ENCODE results near the gene SMYD4. TPM values are rescaled to one million over a fixed set of nuclear protein-coding genes. Genes with fewer than 3 reads are reported as not detected.
A peak's percentile ranks its signal among the peaks of the same experiment; 100 is the strongest.
"Not testable (repeated sequence)": the region's sequence is repeated elsewhere in the genome, so short reads cannot be mapped to it uniquely, and the experiment has no call there.

Gene SMYD4
- total RNA-seq, 8 experiments from 2014 or later = 5.4 to 16.6 (median 9.8) TPM

DNA sequence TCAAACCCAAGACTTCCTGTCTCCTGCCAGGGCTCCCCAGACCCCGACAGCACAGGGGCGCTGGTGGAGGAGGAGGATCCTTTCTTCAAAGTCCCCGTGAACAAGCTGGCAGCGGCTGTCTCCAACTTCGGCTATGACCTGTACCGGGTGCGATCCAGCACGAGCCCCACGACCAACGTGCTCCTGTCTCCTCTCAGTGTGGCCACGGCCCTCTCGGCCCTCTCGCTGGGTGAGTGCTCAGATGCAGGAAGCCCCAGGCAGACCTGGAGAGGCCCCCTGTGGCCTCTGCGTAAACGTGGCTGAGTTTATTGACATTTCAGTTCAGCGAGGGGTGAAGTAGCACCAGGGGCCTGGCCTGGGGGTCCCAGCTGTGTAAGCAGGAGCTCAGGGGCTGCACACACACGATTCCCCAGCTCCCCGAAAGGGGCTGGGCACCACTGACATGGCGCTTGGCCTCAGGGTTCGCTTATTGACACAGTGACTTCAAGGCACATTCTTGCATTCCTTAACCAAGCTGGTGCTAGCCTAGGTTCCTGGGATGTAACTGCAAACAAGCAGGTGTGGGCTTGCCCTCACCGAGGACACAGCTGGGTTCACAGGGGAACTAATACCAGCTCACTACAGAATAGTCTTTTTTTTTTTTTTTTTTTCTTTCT lies 59.8 kb downstream of the SMYD4 start:
- in situ Hi-C loops (cut with MboI; ENCODE audit: low pct_unique_long_range_greater_than_20kb in 2 of 9, low sequenced_read_pairs in 9 of 9, unreplicated experiment in 9 of 9) = no loop called here
- peak in 6 of 8 experiments; percentile 53 to 92 (median 73) for ATAC-seq (replicated peaks in 6 of 8)
- no peak overlapping the region for H3K4me3 ChIP-seq
- WGBS, 10 experiments = 18 to 87% (median 34%) methylated on average over 3 to 11 of the region's 21 CpGs; no CpG with 5 or more reads in 5 of the 10 experiments
- peaks cover 7 to 12% of the 10 kb centered on the region in 2 donors for H3K4me1 ChIP-seq (replicated peaks in 1 of 2)
- peak overlapping the region in 1 of 2 donors; percentile 39 for H3K27ac ChIP-seq

DNA sequence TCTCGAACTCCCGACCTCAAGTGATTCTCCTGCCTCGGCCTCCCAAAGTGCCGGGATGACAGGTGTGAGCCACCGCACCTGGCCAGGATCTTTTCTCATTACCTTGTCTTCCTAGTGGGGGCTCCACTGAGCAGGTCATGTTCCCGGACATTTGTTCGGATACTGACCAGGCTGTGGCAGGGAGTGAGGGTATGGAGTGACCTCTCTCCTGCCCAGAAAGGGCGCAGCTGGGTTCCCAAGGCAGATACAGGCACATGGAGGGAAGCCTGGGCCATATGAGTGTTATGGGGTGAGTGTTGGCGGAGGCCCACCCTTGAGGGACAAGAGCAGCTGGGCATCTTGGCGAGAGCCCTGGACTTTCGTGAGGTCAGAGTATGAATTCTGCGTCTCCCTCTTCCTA lies 62.3 kb downstream of the SMYD4 start:
- WGBS, 10 experiments = 76 to 100% (median 94%) methylated on average over 3 to 8 of the region's 12 CpGs; no CpG with 5 or more reads in 3 of the 10 experiments
- Histone ChIP-seq H3K27ac (no peak overlapping the region), H3K4me3 (no peak overlapping the region), H3K4me1 (replicated peaks in 1 of 2) (peaks cover 22 to 33% of the 10 kb centered on the region in 2 donors)
- ATAC-seq (replicated peaks in 6 of 8) = no peak
- in situ Hi-C loops (cut with MboI; ENCODE audit: low pct_unique_long_range_greater_than_20kb in 2 of 9, low sequenced_read_pairs in 9 of 9, unreplicated experiment in 9 of 9) = no loop called here

GRCh38 chr17:1766382-1767135 lies 63.1 kb downstream of the SMYD4 start:
- in situ Hi-C loops (cut with MboI; ENCODE audit: low pct_unique_long_range_greater_than_20kb in 2 of 9, low sequenced_read_pairs in 9 of 9, unreplicated experiment in 9 of 9) = no loop called here

DNA sequence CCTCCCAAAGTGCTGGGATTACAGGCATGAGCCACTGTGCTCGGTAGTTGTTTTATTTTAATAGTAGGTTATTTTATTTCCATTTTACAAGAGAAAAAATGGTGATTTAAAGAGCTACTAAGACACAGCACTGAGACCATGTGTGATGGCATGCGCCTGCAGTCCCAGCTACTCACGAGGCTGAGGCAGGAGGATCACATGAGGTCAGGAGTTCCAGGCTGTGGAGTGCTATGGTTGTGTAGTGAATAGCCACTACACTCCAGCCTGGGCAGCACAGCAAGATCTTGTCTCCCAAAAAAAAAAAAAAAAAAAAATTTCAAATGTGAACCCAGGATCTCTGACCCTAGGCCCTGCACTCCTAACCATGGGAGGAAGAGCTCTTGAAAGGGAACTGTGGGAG lies 64.1 kb downstream of the SMYD4 start:
- Histone ChIP-seq H3K4me1 (replicated peaks in 1 of 2) (peaks cover 30 to 41% of the 10 kb centered on the region in 2 donors), H3K4me3 (no peak overlapping the region), H3K27ac (no peak overlapping the region)
- in situ Hi-C loops (cut with MboI; ENCODE audit: low pct_unique_long_range_greater_than_20kb in 2 of 9, low sequenced_read_pairs in 9 of 9, unreplicated experiment in 9 of 9) = no loop called here
- 74 to 100% (median 83%) methylated on average over 1 to 3 of the region's 3 CpGs; no CpG with 5 or more reads in 3 of the 10 experiments for WGBS, 10 experiments
- ATAC-seq (replicated peaks in 6 of 8) = no peak

More at GRCh38 chr17:1766382-1767135, 63.1 kb downstream of the SMYD4 start:
- ATAC-seq (replicated peaks in 6 of 8) = no peak
- no peak overlapping the region for H3K4me3 ChIP-seq
- 50 to 100% (median 84%) methylated on average over 1 to 9 of the region's 21 CpGs; no CpG with 5 or more reads in 1 of the 10 experiments for WGBS, 10 experiments
- no peak overlapping the region for H3K27ac ChIP-seq
- peaks cover 30 to 41% of the 10 kb centered on the region in 2 donors for H3K4me1 ChIP-seq (replicated peaks in 1 of 2)

GRCh38 chr17:1764705-1765104 lies 65.0 kb downstream of the SMYD4 start:
- peaks cover 26 to 34% of the 10 kb centered on the region in 2 donors for H3K4me1 ChIP-seq (replicated peaks in 1 of 2)
- H3K27ac ChIP-seq; H3K4me3 ChIP-seq; in situ Hi-C loops (cut with MboI; ENCODE audit: low pct_unique_long_range_greater_than_20kb in 2 of 9, low sequenced_read_pairs in 9 of 9, unreplicated experiment in 9 of 9); ATAC-seq (replicated peaks in 6 of 8): not testable (repeated sequence)
- 71 to 100% (median 100%) methylated on average over 1 to 6 of the region's 7 CpGs; no CpG with 5 or more reads in 3 of the 10 experiments for WGBS, 10 experiments

DNA sequence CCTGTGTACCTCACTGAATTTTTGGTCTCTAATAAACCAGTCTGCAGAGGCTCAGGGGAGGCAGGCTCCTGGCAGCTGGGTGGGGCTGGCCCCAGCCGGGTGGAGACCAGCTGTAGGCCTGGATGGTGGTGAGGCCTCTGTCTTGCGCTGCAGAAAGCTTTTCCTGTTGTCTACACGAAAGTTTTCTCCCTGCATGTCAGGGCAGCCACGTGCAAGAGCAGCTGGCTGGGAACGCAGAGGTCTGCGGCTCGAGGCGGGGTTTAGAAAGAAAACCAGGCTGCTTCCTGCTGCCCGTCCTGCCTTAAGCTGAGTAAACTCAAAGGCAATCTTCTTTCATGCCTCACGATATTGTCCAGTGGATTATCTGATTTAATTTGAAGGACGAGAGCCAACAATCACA lies 65.4 kb downstream of the SMYD4 start:
- peak; percentile 3 to 64 (median 40) for ATAC-seq (replicated peaks in 6 of 8)
- no peak overlapping the region for H3K27ac ChIP-seq
- in situ Hi-C loops (cut with MboI; ENCODE audit: low pct_unique_long_range_greater_than_20kb in 2 of 9, low sequenced_read_pairs in 9 of 9, unreplicated experiment in 9 of 9) = no loop called here

DNA sequence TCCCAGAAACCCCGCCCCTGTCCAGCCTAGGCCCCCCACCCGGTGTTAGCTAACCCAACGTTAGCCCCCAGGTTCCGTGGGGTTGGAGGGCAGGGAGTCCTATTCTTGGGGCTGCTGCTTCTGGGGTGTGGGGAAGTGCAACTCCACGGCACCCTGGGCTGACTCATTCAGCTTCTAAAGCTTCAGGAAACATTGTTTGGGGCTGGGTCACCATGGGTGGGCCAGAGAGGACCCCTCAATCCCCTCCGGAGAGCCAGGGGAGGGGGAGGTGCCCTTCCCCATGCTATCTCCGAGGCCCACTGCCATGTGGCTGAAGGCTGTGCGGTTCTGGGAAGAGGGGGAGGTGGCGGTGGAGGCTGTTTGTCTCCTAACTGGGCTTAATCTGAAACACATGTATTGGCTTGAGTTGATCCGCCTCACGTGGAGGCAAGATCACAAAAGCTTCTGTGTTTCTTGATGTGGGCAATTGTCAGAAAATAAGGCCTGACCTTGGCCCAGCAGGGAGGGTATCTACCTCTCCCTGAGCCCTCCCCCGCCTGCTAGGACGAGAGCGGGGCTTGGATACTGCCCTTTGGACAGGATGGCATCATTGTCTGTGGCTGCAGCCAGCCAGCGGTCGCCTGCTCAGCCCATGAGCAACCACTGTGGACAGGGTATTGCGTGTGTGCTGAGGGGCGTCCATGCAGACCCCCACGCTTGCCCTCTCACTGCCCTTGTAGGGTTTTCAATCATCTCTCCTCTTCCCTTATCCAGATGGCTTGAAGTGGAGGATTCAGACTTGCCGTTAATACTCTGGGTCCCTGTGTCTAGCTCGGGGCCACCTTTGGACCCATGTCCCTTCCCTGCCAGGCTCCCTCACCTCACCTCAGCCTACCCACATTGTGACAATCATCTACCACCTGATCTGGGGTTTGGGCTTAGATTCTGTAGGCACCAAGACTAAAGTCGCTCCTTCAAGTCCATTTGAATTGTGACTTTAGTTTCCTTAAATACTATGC lies 66.5 kb downstream of the SMYD4 start:
- in situ Hi-C loops (cut with MboI; ENCODE audit: low pct_unique_long_range_greater_than_20kb in 2 of 9, low sequenced_read_pairs in 9 of 9, unreplicated experiment in 9 of 9) = no loop called here
- H3K4me1 ChIP-seq (replicated peaks in 1 of 2) = peaks cover 23 to 29% of the 10 kb centered on the region in 2 donors
- ATAC-seq (replicated peaks in 6 of 8) = peak; percentile 53 to 71 (median 65)
- peak overlapping the region in 2 of 5 donors; percentile 6 to 16 for H3K4me3 ChIP-seq
- WGBS, 10 experiments = 0 to 100% (median 33%) methylated on average over 1 to 6 of the region's 22 CpGs; no CpG with 5 or more reads in 4 of the 10 experiments
- H3K27ac ChIP-seq = peak overlapping the region in 1 of 2 donors; percentile 24

More for the DNA sequence above, 65.4 kb downstream of the SMYD4 start:
- no peak overlapping the region for H3K4me3 ChIP-seq
- WGBS, 10 experiments = 0 to 100% (median 13%) methylated on average over 1 to 10 of the region's 11 CpGs; no CpG with 5 or more reads in 2 of the 10 experiments
- H3K4me1 ChIP-seq (replicated peaks in 1 of 2) = peaks cover 23 to 30% of the 10 kb centered on the region in 2 donors

DNA sequence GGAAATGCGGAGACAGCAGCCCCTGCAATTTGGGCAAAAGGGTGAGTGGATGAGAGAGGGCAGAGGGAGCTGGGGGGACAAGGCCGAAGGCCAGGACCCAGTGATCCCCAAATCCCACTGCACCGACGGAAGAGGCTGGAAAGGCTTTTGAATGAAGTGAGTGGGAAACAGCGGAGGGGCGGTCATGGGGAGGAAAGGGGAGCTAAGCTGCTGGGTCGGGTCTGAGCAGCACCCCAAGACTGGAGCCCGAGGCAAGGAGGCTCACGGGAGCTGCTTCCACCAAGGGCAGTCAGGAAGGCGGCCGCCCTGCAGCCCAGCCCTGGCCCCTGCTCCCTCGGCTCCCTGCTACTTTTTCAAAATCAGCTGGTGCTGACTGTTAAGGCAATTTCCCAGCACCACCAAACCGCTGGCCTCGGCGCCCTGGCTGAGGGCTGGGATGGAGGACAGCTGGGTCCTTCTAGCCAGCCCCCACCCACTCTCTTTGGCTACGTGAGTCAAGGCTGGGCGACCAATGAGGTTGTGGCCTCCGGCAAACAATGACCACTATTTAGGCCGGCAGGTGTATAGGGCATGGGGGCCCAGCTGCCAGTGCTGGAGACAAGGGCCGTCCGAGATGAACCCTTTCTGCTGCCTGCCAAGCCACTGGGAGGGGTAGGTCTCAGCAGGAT lies 67.3 kb downstream of the SMYD4 start:
- Histone ChIP-seq H3K4me3 (peak overlapping the region in 2 of 5 donors; percentile 16 to 21), H3K4me1 (replicated peaks in 1 of 2) (peaks cover 23 to 29% of the 10 kb centered on the region in 2 donors), H3K27ac (peak overlapping the region in 1 of 2 donors; percentile 24)
- WGBS, 10 experiments = 15 to 60% (median 35%) methylated on average over 1 to 6 of the region's 21 CpGs; no CpG with 5 or more reads in 6 of the 10 experiments
- ATAC-seq (replicated peaks in 6 of 8) = peak; percentile 52 to 70 (median 60)
- in situ Hi-C loops (cut with MboI; ENCODE audit: low pct_unique_long_range_greater_than_20kb in 2 of 9, low sequenced_read_pairs in 9 of 9, unreplicated experiment in 9 of 9) = no loop called here

DNA sequence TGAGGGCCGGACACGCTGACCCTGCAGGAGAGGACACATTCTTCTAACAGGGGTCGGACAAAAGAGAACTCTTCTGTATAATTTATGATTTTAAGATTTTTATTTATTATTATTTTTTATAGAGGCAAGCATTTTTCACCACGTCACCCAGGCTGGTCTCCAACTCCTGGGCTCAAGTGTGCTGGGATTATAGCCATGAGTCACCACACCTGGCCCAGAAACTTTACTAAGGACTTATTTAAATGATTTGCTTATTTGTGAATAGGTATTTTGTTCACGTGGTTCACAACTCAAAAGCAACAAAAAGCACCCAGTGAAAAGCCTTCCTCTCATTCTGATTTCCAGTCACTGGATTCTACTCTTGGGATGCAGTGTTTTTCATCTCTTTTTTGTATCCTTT lies 70.2 kb downstream of the SMYD4 start:
- ATAC-seq (replicated peaks in 6 of 8) = no peak
- H3K4me1 ChIP-seq (replicated peaks in 1 of 2) = peaks cover 29 to 39% of the 10 kb centered on the region in 2 donors
- in situ Hi-C loops (cut with MboI; ENCODE audit: low pct_unique_long_range_greater_than_20kb in 2 of 9, low sequenced_read_pairs in 9 of 9, unreplicated experiment in 9 of 9) = no loop called here
- no peak overlapping the region for H3K27ac ChIP-seq
- H3K4me3 ChIP-seq = no peak overlapping the region
- whole genome bisulfite sequencing, 10 experiments = 30 to 100% (median 76%) methylated on average over 1 to 5 of the region's 5 CpGs; no CpG with 5 or more reads in 1 of the 10 experiments

DNA sequence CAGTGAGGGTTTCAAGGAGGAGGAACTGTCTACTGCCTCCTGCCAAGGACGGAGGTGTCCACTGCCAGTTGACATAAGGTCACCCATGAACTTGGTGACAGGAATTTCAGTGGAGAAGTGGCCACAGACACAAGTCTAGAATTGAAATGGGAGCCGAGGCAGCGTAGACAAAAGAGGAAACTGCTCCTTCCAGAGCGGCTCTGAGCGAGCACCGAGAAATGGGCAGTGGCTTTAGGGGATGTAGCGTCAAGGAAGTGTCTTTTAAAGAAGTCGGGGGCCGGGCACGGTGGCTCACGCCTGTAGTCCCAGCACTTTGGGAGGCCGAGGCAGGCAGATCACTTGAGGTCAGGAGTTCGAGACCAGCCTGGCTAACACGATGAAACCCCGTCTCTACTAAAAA lies 70.9 kb downstream of the SMYD4 start:
- ATAC-seq (replicated peaks in 6 of 8) = no peak
- Histone ChIP-seq H3K27ac (no peak overlapping the region), H3K4me1 (replicated peaks in 1 of 2) (peaks cover 29 to 37% of the 10 kb centered on the region in 2 donors), H3K4me3 (no peak overlapping the region)
- in situ Hi-C loops (cut with MboI; ENCODE audit: low pct_unique_long_range_greater_than_20kb in 2 of 9, low sequenced_read_pairs in 9 of 9, unreplicated experiment in 9 of 9) = no loop called here
- 69 to 86% (median 80%) methylated on average over 2 to 9 of the region's 15 CpGs; no CpG with 5 or more reads in 4 of the 10 experiments for WGBS, 10 experiments

- WGBS, 10 experiments = 20 to 90% (median 54%) methylated on average over 1 to 6 of the region's 17 CpGs; no CpG with 5 or more reads in 5 of the 10 experiments
- ATAC-seq (replicated peaks in 6 of 8) = peak in 5 of 8 experiments; percentile 40 to 68 (median 51)
- in situ Hi-C loops (cut with MboI; ENCODE audit: low pct_unique_long_range_greater_than_20kb in 2 of 9, low sequenced_read_pairs in 9 of 9, unreplicated experiment in 9 of 9) = no loop called here
- Histone ChIP-seq H3K27ac (no peak overlapping the region), H3K4me3 (no peak overlapping the region), H3K4me1 (replicated peaks in 1 of 2) (peaks cover 6 to 15% of the 10 kb centered on the region in 2 donors)
Measured at GRCh38 chr17:1755827-1756262, 73.9 kb downstream of the SMYD4 start.

All from motor neuron (in vitro differentiated cells).